HFF-Myc (cell line): ENCODE results near the gene CAMTA1.

ENCODE experiments used
- DNase-seq: peaks from one replicate; pipeline ENCODE4 v3.0.0-alpha.2; 2011; ENCODE audit warnings: low read depth; ENCODE audit errors: extremely low read depth
- H3K4me3 ChIP-seq: replicated peaks from 2 replicates; pipeline ENCODE4 v1.5.1; 2011; ENCODE audit warnings: low read depth, mild to moderate bottlenecking, control low read depth, low read length
- CTCF ChIP-seq: IDR thresholded peaks from 2 replicates; pipeline ENCODE4 v1.5.1; 2012; ENCODE audit warnings: mild to moderate bottlenecking, low read depth, low read length, control low read depth; ENCODE audit errors: missing control alignments

The CAMTA1 gene

DNA sequence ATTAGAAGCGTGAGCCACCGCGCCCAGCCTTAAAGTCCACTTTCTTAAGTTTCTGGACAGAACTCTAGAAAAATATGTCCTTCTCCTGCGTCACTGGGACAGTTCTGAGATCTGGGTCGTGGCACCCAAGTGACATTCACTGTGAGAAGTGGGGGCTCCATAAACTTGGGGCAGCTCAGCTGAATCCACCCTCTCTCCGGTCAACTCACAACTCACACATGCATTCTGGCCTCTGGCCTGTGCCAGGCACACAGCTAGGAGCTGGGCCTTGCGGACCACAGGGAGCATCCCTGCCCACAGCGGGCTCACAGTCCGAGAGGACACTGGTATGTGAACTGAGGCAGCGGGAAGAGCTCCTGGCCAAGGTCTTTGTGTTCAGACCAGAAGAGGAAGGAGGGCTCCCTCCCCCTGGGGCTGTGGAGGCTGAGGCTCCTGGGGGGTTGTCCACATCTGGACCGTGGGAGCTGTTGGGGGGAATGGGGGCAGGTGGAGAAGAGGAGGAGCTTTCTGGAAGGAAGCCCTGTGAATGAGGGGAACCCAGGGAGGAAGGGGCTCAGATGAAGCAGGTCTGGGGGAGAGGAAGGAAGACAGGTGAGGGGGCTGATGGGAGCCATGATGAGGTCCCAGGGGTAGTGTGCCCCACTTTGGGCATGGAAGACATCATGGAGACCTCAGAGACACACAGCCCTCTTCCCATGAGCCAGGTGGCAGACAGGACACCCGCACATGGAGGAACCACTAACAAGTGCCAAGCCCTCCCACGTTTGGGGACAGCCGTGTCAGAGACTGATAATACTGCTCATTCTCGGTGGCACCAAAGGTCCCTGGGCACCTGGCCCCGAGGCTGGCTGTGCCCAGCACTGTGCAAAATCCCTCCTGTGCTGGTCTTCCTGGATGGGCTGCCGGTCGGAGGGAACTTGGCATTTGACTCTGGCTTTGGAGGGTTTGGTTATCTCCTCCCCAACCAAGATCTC lies 794.9 kb downstream of the CAMTA1 start:
- H3K4me3 ChIP-seq = no peak overlapping the region
- no peak for TF ChIP-seq CTCF
- DNase-seq = no peak

GRCh38 chr1:7580923-7581753 lies 795.9 kb downstream of the CAMTA1 start:
- no peak for DNase-seq
- no peak for TF ChIP-seq CTCF
- no peak overlapping the region for H3K4me3 ChIP-seq

GRCh38 chr1:7581754-7582459 lies 796.7 kb downstream of the CAMTA1 start:
- DNase-seq = no peak
- H3K4me3 ChIP-seq = no peak overlapping the region
- TF ChIP-seq CTCF = no peak

DNA sequence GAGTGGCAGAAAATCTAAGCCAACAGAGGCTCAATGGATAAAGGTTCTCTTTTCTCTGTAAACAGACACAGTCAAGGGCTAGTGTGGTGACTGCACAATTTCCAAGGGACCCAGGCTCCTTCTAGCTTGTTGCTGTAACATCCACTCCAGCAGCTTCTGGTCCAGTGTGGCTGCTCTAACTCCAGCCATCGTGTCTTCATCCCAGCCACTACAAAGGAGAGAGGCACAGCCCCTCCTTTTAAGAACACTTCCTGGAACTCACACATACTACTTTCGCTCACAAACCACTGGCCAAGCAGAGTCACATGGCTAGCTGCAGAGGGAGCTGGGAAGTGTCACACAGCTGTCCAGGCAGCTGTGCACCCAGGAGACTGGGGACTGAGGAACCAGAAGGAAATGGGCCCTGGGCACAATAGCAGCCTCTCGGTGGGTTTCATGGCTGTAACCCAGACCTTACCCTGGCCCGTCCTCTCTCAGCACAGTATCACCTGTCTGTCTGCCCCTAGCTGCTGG lies 797.3 kb downstream of the CAMTA1 start:
- DNase-seq = no peak
- TF ChIP-seq CTCF = no peak
- H3K4me3 ChIP-seq = no peak overlapping the region

DNA sequence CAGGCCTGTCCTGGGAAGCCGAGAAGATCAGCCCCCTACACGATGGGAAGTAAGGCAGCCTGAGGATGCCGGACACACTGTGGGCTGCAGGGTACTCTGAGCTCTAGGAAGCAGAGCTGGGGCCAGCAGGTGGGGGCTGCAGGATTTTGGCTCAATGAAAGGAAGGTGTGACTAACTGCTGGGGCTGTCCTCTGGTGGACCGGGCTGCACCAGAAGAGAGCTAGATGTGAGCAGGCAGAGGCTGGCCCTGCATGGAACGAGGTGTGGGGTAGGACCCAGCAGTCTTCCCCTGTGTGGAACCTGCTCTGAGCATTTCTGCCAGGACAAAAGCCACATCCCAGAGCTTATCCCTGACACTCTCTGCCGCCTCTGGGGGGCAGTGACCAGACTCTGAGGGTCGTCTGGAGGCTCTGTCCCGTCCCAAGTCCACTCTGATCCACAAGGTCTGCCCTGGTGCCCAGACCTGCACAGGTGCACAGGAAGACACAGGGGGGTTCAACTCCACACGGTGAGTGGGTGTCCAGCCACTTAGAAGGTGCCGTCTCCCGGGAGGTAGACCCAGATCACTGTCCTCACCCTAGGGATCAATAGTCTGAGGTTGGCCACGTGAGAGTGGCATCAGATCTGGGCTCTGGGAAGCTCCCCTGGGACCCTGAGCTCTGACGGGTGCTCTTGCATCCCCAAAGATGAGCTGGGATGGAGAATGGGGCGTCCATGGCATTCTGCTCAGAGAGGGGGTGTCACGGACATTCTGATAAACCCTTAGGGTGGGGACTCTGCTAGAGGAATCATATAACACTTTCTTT lies 798.2 kb downstream of the CAMTA1 start:
- no peak overlapping the region for H3K4me3 ChIP-seq
- no peak for TF ChIP-seq CTCF
- DNase-seq = no peak
